HG03159 (cell line): Measurements from ENCODE around the gene ZNF239.
A peak's percentile ranks its signal among the peaks of the same experiment; 100 is the strongest.
"Not testable (repeated sequence)": the region's sequence is repeated elsewhere in the genome, so short reads cannot be mapped to it uniquely, and the experiment has no call there.

Source experiments
- ATAC-seq: cut with Tn5 transposase; IDR thresholded peaks from one replicate; pipeline ENCODE4 v1.9.1; 2021; ENCODE audit warnings: mild to moderate bottlenecking, moderate library complexity; ENCODE audit not compliant: unreplicated experiment

The ZNF239 gene

DNA sequence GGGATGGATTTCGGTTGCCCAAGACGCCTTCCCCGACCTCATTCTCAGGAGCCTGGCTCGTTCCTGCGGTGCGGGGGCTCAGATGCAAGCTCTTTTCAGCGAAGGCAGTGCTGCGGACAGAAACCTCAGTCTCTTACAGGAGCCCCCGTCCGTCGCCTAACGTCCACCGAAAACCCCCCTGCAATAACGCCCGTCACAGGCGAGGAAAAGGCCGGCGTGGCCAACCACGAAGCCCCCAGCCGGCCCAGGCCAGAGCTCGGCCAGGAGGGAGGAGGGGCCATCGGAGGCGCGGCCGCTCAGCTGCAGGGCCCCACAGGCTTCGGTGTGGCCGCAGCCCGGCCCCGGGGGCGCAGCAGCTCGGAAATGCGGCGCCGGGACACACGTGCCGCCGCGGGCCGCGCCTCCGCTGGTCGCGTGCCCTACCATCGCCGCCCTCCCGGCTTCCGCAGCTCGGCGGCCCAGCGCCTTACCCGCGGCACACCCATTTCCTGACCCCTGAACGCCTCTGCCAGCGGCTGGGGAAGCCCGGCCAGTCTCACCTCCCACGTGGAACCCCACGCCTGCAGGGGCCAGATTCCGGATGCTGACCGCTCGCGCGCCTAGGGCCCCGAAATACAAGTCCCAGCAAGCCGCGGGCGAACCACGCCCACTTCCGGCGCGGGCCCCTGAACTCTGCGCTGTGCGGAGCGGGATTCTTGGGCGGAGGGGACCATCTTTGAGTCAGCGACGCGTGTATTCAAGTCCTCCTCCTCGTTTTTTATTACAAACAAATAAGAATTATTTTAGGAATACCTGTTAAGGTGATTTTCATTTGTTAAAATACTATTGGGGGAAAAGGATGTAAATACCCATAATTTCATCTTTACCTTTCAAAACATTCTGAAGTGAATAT is at the start of gene ZNF239:
Gene ZNF239 (minus strand): TSS at position 616 of the 892 bp plus-strand sequence. CDS start 16,537 bp downstream, outside the sequence.
- ATAC-seq: peak; percentile 96

DNA sequence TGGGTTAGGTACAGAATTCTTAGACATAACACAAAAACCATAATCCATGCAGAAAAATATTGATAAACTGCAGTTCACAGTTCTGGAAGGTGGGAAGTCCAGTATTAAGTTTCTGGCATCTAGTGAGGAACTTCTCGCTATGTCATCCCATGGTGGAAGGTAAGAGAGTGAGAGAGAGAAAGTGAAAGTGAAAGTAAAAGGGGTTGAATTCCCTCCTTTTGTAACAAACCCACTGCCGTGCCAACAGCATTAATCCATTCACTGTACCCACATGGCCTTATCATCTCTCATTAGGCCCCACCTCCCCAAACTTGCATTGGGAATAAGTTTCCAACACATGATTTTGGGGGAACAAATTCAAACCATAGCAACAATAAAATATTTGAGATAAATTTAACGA is 48.9 kb upstream of the ZNF239 start:
- no peak for ATAC-seq

DNA sequence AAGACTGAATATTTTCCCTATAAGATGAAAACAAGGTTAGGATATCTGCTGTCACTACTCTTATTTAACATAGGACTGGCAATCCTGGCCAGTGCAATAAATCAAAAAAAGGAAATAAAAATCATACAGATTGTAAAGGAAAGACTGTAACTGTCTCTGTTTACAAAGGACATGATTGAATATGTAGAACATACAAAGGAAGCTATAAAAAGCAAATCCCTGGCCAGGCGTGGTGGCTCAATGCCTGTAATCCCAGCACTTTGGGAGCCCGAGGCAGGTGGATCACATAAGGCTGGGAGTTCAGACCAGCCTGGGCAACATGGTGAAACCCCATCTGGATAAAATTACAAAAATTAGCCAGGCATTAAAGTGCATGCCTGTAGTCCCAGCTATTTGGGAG is 47.6 kb upstream of the ZNF239 start:
- no peak for ATAC-seq

DNA sequence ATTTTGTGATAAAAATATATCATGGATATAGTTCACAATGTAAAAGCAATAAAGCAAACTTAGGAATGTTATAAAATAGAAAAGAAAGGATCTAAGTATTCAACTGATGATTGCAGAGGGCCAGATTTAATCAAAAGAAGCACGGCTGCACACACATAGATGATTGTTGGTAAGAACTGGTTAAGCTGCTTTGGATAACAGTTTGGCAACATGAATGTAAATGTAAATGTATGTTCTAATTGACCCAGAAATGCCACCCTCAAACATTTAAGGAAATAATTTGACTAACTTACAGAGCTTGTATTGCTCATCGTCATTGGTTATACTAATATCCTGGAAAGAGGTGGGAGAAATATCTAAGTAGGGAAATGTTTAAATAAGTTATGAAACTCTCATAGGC is 45.0 kb upstream of the ZNF239 start:
- no peak for ATAC-seq

DNA sequence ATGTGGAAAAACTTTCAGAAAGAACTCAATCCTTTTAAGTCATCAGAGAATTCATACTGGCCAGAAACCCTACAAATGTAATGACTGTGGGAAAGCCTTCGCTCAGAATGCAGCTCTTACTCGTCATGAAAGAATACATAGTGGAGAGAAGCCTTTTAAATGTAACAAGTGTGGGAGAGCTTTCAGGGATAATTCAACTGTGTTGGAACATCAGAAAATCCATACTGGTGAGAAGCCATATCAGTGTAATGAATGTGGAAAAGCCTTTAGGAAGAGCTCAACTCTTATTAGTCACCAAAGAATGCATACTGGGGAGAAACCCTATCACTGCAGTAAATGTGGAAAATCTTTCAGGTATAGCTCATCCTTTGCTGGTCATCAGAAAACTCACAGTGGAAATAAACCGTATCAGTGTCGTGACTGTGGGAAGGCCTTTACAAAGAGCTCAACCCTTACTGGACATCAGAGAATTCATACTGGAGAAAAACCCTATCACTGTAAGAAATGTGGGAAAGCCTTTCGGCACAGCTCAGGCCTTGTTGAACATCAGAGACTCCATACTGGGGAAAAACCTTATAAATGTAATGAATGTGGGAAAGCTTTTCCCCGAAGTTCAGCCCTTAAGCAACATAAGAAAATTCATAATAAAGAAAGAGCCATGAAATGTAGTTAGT is 42.4 kb upstream of the ZNF239 start:
- no peak for ATAC-seq

DNA sequence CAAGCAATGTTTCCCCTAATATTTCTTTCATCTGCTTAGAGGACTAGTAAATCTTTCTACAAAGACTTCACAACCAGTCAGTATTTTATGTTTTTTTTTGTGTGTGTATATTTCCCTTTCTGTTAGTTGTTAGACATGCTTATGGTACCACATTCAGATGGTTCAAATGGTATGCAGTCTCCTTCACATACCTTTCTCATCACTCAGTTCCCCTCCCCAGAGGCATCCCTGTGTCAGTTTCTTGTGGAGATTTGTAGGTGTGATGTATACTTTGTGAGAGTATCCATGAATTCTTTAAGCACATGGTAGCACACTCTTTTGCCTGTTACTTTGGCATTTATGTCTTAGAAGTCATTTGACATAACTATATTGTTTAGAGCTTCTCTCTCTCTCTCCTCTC is 36.2 kb upstream of the ZNF239 start:
- ATAC-seq: no peak

DNA sequence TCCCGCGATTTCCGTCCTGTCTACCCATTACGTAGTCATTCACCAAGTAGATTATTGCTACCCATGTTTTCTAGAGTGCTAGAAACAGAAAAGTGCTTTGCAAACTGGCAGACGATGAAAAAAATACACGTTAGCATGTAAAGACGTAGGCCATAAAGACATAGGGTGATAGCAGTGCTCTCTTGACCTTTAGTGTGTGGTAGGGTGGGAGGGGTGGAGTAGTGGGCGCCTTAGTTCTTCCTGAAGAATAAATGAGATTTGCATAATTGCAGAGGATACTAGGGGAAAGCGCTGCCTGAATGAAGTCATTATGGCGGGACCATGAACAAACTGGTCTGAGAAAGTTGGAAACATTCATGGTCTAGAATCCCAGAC is 32.8 kb upstream of the ZNF239 start:
- ATAC-seq: no peak

DNA sequence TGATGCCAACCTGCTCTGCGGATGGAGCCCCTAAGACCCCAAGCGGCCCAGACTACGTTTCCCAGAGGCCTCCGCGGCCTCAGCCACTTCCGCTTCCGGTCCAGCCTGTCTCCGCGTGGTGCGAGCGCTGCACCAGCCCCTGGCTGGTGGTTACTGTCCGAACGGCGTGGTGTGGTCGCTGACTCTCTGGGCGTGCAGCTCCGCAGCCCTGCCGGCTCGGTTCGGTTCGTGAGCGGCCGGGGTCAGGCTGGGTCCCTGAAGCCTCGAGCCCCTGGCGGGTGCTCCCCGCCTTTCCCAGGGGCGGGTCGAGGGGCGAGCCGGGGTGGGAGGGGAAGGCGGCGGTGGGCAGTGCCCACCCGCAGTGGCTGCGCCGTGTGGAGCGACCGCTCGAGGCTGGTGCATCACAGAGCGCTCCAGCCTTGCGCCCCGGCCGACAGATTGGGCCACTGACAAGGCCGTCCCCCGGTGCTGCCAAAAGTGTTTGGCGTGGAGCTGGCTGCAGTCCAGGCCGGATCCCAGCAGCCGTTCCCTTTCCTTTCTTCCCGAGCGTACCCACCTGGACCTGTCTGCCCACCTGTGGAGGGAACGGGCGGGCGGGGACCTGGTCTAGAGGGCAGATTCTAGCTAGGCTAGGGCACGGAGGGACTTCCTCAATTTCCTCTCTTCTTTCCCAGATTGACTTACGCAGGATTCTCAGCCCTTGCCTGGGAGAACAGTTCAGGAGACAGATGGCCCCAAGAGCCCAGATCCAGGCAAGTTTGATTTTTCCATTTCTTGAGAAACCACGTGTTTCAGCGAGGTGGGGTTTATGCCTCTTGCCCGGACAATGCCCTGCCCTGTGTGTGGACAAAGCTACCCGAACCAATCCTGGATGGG is 32.1 kb upstream of the ZNF239 start, which contains the start of gene ZNF485:
Gene ZNF485 (plus strand): TSS at position 116 of the 876 bp plus-strand sequence. CDS start 613 bp downstream, at position 729.
- ATAC-seq: peak; percentile 97

DNA sequence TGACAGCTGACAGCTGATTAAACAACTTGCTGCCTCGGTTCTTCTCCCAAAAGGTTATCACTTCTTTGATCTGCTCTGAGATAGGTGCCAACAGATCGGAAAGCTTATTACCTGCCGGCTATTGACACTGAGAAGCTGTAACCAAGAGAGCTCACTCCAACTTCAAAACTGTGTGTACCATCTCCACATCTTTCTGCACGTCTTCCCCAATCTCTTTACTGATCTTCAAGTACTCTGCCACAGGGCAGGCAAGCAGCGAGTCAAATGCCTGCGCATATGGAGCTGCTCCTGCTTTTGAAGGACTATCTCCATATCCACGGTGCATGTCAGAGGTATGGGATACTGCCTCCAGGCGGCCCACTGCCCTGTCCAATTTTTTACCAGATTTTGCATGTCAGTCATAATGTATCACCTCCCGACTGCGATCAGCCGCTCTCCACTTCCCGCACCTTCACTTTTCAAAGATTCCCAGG is 31.5 kb upstream of the ZNF239 start:
- no peak for ATAC-seq

DNA sequence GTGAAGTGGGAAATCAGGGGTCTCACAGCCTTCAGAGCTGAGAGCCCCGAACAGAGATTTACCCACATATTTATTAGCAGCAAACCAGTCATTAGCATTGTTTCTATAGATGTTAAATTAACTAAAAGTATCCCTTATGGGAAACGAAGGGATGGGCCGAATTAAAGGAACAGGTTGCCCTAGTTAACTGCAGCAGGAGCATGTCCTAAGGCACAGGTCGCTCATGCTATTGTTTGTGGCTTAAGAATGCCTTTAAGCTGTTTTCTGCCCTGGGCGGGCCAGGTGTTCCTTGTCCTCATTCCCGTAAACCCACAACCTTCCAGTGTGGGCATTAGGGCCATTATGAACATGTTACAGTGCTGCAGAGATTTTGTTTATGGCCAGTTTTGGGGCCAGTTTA is 27.2 kb upstream of the ZNF239 start:
- ATAC-seq: not testable (repeated sequence)

DNA sequence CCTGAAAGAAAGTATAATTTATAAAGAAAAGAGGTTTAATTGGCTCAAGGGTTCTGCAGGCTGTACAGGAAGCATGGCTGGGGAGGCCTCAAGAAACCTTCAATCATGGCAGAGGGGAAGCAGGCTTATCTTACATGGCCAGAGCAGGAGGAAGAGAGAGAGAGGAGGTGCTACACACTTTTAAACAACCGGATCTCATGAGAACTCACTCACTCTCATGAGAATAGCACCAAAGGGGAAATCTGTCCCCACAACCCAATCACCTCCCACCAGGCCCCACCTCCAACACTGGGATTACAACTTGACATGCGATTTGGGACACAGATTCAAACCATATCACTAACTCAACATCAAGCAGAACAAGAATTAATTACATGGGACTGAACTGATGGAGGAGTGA is 24.9 kb upstream of the ZNF239 start:
- ATAC-seq: no peak

DNA sequence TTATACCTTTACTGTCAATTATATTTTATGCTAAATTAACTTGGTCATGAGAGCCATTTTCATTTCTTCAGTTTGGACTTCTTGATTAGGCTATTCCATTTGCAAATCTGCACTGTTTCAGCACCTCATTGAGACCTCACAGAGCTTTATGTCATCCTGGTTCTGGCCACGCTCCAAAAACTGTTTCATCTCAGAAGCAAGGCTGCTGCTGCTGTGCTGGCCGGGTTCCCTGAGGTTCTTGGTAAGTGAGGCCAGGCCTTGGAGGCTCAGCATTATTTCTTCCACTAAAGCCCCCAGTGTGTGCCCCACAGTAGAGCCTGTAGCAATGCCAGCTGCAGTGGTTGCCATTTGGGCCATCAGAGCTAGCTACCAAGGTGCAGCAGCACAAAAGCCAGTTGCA is 24.0 kb upstream of the ZNF239 start:
- ATAC-seq: no peak

DNA sequence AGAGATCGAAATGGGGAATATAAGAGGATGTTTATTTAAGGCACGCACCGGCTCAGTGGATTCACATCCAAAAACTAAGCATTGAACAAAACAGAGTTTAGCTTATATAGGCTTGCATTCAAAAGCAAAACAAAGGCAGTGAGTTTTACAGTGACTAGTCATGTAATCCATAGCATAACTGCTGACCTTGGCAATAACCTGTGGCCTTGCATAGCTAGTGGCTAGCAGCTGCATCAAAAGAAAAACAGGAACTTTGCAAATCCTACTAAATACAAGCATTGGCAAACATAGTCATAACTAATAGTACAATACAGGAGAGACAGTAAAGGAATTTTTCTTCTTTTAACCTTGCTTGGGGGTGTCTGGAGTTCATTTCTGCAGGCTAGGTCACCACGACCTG is 22.1 kb upstream of the ZNF239 start:
- no peak for ATAC-seq

DNA sequence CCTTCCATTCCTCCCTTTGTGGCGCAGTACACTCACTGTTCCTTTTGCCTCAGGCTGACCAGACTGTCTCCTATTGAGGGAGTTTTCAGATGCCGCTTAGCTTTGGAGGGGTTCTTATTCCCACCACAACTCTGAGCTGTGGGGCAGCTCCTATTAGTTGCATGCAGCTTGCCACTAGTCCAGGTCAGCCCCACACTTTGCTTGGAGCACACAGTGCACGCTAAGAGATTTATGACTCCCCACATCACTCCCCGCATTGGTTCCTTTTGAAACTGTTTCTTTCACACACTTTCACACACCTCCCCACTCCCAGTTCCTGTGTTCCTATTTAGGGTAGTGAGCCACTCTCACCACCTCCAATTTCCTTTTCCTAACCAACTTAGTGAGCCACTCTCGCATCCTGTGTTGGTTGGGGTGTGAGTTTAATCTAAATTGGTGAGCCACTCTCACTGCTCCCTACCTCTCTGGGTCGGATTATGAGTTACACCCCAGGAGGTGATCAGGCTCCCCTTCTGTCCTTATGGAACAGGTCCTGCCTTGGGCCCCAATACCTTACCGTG is 21.4 kb upstream of the ZNF239 start:
- peak; percentile 34 for ATAC-seq

DNA sequence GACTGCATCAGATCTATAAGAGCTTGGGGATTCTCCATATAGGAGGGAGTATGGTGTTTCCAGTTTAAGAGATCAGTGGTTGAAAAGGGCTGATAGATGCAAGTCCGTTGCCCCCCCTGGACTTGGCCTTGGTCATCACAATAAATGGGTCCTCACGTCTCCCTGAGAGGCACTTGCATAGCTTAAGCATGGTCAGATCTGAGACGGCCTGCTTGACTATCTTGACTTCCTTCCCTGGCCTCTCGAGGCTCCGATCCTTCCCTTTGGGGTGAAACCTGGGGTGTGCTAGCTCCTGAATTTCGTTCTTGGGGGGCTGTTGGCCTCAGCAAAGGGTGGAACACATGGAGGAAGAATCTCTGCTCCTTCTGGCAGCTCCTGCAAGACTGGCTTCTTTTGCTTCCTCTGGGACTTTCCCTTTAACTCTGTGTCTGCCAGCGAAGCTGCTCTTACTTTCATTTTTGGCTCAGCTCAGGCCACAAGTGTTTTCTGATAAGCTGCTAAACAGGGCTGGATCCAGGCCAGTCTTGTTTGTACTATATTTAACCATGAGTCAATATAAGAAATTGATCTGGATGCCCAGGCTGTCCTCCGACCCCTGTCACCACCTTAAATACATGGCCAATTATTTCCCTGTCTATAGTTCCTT is 20.7 kb upstream of the ZNF239 start:
- peak; percentile 96 for ATAC-seq

DNA sequence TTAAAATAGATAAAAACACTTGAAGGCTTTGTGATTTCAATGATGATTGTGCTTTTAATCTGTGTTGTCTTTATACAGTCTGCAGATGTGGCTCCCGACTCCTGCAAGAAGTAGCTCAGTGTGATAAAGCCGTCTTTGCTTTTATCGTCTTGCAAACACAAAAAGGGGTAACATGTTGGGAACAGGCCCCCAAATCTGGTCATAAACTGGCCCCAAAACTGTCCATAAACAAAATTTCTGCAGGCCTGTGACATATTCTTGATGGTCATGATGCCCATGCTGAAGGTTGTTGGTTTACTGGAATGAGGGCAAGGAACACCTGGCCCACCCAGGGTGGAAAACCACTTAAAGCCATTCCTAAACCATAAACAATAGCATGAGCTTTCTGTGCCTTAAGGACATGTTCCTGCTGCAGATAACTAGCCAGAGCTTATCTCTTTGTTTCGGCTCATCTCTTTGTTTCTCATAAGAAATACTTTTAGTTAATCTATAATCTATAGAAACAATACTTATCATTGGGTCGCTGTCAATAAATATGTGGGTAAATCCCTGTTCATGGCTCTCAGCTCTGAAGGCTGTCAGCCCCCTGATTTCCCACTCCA is 17.0 kb upstream of the ZNF239 start:
- ATAC-seq: no peak

DNA sequence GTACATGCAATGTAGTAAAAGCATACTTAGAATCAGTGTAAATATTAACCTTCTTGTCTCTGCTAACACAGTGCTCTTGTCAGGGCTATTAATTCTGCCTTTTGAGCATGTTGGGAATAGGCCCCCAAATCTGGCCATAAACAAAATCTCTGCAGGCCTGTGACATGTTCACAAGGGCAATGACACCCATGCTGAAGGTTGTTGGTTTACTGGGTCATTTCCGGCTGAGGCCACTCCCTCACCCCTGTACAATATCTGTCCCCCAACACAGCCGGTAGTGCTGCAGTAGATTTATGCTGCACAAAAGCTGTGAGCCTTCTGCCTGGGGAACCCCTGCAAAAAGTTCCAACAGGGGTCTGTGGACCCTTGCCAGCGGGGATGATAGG is 12.3 kb upstream of the ZNF239 start:
- ATAC-seq: not testable (repeated sequence)

DNA sequence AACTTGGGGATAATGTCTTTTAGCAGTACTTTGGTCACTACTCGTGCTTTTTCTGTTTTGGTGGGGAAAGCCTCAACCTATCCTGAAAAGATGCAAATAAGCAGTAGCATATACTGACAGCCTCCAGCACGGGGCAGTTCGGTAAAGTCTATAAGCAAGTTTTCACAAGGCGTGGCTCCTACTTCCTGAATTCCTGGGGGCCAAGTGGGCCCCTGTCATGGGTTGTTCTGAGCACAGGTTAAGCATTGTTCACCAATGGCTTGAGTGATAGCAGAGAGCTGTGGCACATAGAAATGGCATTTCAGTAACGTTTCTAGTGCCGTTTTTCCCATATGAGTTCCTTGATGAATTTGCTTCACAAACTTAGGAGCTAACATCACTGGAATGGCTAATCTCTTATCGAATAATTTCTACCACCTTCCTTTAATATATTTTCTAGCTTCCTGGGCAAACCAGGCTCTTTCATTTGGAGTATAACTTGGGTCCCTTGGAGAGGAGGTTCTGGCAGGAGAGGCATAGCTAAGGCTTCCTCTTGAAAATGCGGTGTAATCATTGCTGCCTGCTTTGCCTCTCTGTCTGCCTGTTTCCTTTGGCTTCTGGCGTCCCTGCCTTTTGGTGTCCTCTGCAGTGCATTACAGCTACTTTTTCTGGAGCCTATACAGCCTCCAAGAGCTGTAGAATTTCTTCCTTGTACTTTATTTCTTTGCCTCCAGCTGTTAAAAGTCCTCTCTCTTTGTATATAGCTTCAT is 11.7 kb upstream of the ZNF239 start:
- ATAC-seq: no peak

DNA sequence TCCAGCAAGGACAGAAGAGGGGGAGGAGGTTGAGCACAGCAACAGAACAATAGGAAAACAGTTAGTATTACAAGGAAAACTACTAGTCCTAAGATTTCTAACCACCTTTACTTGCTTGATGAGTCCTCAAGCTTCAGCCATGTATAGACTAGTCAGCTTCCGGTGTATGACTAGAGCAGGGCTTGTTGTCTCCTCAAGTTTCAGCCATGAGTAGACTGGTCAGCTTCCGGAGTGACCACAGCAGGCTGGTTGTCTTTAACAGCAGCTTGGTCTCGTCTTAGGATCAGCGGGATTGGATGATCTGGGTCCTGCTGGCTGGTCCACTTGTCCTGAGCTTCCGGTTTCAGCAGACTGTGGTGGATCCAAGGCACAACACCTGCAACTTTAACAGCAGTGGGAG is 10.6 kb upstream of the ZNF239 start:
- no peak for ATAC-seq
